SJSA1 (cell line): ENCODE data around the gene MPI. TPM values are rescaled to one million over a fixed set of nuclear protein-coding genes. Genes with fewer than 3 reads are reported as not detected.
"Not testable (repeated sequence)": the region's sequence is repeated elsewhere in the genome, so short reads cannot be mapped to it uniquely, and the experiment has no call there.

Experiments used
- DNase-seq, 2 experiments: peaks; one replicate each; pipeline ENCODE4 v3.0.0-alpha.2; 2015 to 2020; ENCODE audit warnings: low spot score in 2 of 2, low read depth in 1 of 2
- H3K27ac ChIP-seq: fragments of 250-450 bp; sonication (Bioruptor Pico); 2 replicates; pipeline ENCODE4 v1.5.1; 2020; ENCODE audit warnings: mild to moderate bottlenecking, moderate library complexity
- H3K27me3 ChIP-seq: fragments of 250-450 bp; sonication (Bioruptor Pico); replicated peaks from 2 replicates; pipeline ENCODE4 v1.5.1; 2020; ENCODE audit warnings: mild to moderate bottlenecking, moderate library complexity
- H3K36me3 ChIP-seq: fragments of 250-450 bp; sonication (Bioruptor Pico); 2 replicates; pipeline ENCODE4 v1.5.1; 2020; ENCODE audit warnings: mild to moderate bottlenecking
- H3K4me1 ChIP-seq: fragments of 250-450 bp; sonication (Bioruptor Pico); replicated peaks from 2 replicates; pipeline ENCODE4 v1.6.1; 2021; ENCODE audit warnings: mild to moderate bottlenecking
- H3K4me3 ChIP-seq: fragments of 250-450 bp; sonication (Bioruptor Pico); 2 replicates; pipeline ENCODE4 v1.5.1; 2020; ENCODE audit warnings: mild to moderate bottlenecking
- H3K9me3 ChIP-seq: fragments of 250-450 bp; sonication (Bioruptor Pico); replicated peaks from 2 replicates; pipeline ENCODE4 v1.5.1; 2020; ENCODE audit warnings: mild to moderate bottlenecking
- total RNA-seq: library from RNA; depleted of rRNA; stranded (reverse); fragments of >200 nt; shearing (Covaris generic); gene quantifications from 2 replicates; pipeline ENCODE4 v1.2.3, GENCODE V29; 2014

MPI gene
- total RNA-seq, 1 experiment from 2014 or later: 27.7 TPM

DNA sequence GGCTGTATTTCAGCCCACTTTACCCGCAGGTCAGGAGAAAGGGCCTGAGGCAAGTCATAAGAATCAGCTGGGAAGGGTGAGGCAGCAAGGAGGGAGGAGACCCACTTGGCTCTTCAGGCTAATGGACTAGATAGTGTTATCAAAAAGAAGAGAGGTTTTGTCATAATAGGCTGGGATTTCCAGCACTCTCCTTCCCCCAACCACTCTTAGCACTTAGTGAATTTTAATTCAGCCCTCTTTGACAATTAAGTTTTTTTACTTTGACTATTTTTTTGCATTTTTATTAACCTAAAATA lies 771 bp downstream of the MPI start:
- no peaks in the 10 kb centered on the region for H3K9me3 ChIP-seq

GRCh38 chr15:74891469-74891868 lies 1.6 kb downstream of the MPI start:
- Histone ChIP-seq H3K27ac (no peak overlapping the region), H3K9me3 (no peaks in the 10 kb centered on the region), H3K4me3 (no peak overlapping the region), H3K27me3 (no peaks in the 10 kb centered on the region), H3K36me3 (peaks cover 35% of the 10 kb centered on the region), H3K4me1 (peaks cover 13% of the 10 kb centered on the region)
- no peak for DNase-seq

More for the DNA sequence above, 771 bp downstream of the MPI start:
- no peaks in the 10 kb centered on the region for H3K27me3 ChIP-seq
- H3K4me1 ChIP-seq: peaks cover 13% of the 10 kb centered on the region
- peaks cover 32% of the 10 kb centered on the region for H3K36me3 ChIP-seq
- DNase-seq: no peak
- H3K4me3 ChIP-seq: peak overlapping the region; percentile 63
- H3K27ac ChIP-seq: no peak overlapping the region

DNA sequence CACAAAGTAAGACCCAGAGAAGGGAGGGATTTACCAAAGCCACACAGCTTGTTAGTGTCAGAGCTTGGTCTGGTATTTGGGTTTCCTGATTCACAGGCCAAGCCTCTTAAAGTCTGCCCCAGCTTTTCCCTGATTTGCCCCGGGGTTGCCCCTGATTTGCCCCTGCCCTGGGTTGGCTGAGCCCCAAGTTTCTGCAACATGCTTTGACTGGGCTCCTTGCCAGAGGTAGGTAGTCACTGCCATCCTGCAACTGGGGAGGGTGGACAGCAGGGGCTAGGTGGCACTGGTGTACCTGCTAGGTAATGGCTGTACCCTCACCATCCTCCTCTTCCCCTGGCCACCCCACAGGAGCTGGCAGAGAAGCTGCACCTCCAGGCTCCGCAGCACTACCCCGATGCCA lies 2.5 kb downstream of the MPI start:
- no peak for DNase-seq
- Histone ChIP-seq H3K4me1 (peaks cover 13% of the 10 kb centered on the region), H3K27me3 (no peaks in the 10 kb centered on the region), H3K9me3 (no peaks in the 10 kb centered on the region), H3K4me3 (no peak overlapping the region), H3K27ac (no peak overlapping the region), H3K36me3 (peaks cover 41% of the 10 kb centered on the region)

DNA sequence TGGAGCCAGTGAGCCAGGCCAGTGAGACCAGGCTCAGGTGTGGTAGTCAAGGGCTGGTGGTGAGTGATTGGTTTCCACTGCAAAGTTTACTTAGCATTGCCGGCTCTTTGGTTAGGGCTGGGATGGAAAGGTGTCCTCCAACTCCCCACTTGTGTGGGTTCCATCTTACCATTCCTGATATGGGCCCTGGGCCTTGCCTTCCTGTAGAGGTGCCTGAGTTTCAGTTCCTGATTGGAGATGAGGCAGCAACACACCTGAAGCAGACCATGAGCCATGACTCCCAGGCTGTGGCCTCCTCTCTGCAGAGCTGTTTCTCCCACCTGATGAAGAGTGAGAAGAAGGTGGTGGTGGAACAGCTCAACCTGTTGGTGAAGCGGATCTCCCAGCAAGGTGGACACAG lies 3.1 kb downstream of the MPI start:
- no peak for DNase-seq
- Histone ChIP-seq H3K36me3 (peaks cover 44% of the 10 kb centered on the region), H3K4me1 (peaks cover 13% of the 10 kb centered on the region), H3K4me3 (no peak overlapping the region), H3K27ac (no peak overlapping the region), H3K9me3 (no peaks in the 10 kb centered on the region), H3K27me3 (no peaks in the 10 kb centered on the region)

- no peaks in the 10 kb centered on the region for H3K27me3 ChIP-seq
- H3K4me3 ChIP-seq: no peak overlapping the region
- H3K9me3 ChIP-seq: no peaks in the 10 kb centered on the region
- no peak overlapping the region for H3K27ac ChIP-seq
- no peak for DNase-seq
- peaks cover 13% of the 10 kb centered on the region for H3K4me1 ChIP-seq
- peaks cover 46% of the 10 kb centered on the region for H3K36me3 ChIP-seq
These were observed 3.8 kb downstream of the MPI start for GRCh38 chr15:74893627-74894026.

DNA sequence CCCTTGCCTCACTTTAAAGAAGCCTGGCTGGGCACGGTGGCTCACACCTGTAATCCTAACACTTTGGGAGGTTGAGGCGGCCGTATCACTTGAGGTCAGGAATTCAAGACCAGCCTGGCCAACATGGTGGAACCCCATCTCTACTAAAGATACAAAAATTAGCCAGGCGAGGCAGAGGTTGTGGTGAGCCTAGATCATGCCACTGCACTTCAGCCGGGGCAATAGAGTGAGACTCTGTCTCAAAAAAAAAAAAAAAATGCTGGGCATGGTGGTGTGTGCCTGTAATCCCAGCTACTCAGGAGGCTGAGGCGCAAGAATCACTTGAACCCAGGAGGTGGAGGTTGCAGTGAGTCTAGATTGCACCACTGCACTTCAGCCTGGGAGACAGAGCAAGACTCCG lies 4.5 kb downstream of the MPI start:
- H3K27ac ChIP-seq, H3K27me3 ChIP-seq, H3K9me3 ChIP-seq, DNase-seq, H3K4me3 ChIP-seq: not testable (repeated sequence)
- Histone ChIP-seq H3K36me3 (peaks cover 50% of the 10 kb centered on the region), H3K4me1 (peaks cover 12% of the 10 kb centered on the region)

GRCh38 chr15:74895830-74896229 lies 6.0 kb downstream of the MPI start:
- H3K36me3 ChIP-seq: peaks cover 53% of the 10 kb centered on the region
- H3K4me3 ChIP-seq: no peak overlapping the region
- DNase-seq: no peak
- no peak overlapping the region for H3K27ac ChIP-seq
- peaks cover 2% of the 10 kb centered on the region; the same call in 1 of the 2 replicates for H3K4me1 ChIP-seq
- no peaks in the 10 kb centered on the region for H3K9me3 ChIP-seq
- no peaks in the 10 kb centered on the region for H3K27me3 ChIP-seq

GRCh38 chr15:74896316-74896715 lies 6.5 kb downstream of the MPI start:
- H3K27me3 ChIP-seq: no peaks in the 10 kb centered on the region
- no peak overlapping the region for H3K27ac ChIP-seq
- DNase-seq: no peak
- H3K4me1 ChIP-seq: no peaks in the 10 kb centered on the region
- no peaks in the 10 kb centered on the region for H3K9me3 ChIP-seq
- H3K4me3 ChIP-seq: no peak overlapping the region
- peaks cover 53% of the 10 kb centered on the region for H3K36me3 ChIP-seq

DNA sequence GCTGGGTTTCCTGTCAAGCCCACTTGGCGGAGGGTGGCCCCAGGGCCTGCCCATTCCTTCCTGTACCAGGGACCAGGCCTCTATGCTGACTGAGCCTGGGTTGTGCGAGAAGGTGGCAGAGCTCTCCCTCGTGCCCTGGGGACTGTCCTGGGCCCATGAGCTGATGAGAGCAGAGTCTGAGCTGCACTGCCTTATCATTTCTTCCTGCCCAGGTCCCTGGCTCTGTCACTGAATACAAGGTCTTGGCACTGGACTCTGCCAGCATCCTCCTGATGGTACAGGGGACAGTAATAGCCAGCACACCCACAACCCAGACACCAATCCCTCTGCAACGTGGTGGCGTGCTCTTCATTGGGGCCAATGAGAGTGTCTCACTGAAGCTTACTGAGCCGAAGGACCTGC lies 7.5 kb downstream of the MPI start:
- Histone ChIP-seq H3K27me3 (no peaks in the 10 kb centered on the region), H3K36me3 (peaks cover 55% of the 10 kb centered on the region), H3K27ac (no peak overlapping the region), H3K4me3 (no peak overlapping the region), H3K9me3 (no peaks in the 10 kb centered on the region), H3K4me1 (no peaks in the 10 kb centered on the region)
- DNase-seq: no peak

DNA sequence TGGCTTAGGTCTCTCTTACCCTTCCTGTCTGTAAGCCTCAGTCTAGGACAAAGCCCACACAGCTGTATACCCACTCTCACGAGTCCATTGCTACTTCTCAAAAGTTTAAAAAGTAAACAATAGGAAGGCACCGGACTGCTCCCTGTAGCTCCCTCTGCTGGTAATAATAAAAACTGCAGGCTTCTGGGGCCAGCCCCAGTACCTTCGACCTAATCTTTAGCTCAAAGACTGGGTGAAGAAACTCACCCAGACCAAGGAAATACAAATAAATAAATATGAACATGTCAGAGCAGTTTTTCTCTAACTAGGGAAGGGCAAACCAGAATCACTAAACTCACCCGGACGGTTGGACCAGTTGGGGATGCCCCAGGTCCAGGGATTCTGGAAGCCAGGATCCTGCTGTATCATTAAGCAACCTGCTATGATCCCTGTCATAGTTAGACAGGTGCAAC lies 11.8 kb downstream of the MPI start:
- Histone ChIP-seq H3K4me3 (no peak overlapping the region), H3K27ac (no peak overlapping the region), H3K9me3 (no peaks in the 10 kb centered on the region), H3K4me1 (peaks cover 7% of the 10 kb centered on the region; the same call in 1 of the 2 replicates), H3K36me3 (peaks cover 67% of the 10 kb centered on the region), H3K27me3 (no peaks in the 10 kb centered on the region)
- DNase-seq: peak; percentile 58 to 60

GRCh38 chr15:74902295-74903075 lies 12.6 kb downstream of the MPI start:
- no peak for DNase-seq
- H3K4me3 ChIP-seq: no peak overlapping the region
- H3K36me3 ChIP-seq: peaks cover 61% of the 10 kb centered on the region
- no peaks in the 10 kb centered on the region for H3K27me3 ChIP-seq
- H3K9me3 ChIP-seq: no peaks in the 10 kb centered on the region
- H3K4me1 ChIP-seq: peaks cover 14% of the 10 kb centered on the region
- H3K27ac ChIP-seq: no peak overlapping the region

- Histone ChIP-seq H3K4me1 (peaks cover 14% of the 10 kb centered on the region), H3K27ac (no peak overlapping the region), H3K9me3 (no peaks in the 10 kb centered on the region), H3K27me3 (no peaks in the 10 kb centered on the region), H3K4me3 (no peak overlapping the region), H3K36me3 (peaks cover 57% of the 10 kb centered on the region)
- DNase-seq: no peak
These were observed 13.8 kb downstream of the MPI start for GRCh38 chr15:74903676-74904075.

DNA sequence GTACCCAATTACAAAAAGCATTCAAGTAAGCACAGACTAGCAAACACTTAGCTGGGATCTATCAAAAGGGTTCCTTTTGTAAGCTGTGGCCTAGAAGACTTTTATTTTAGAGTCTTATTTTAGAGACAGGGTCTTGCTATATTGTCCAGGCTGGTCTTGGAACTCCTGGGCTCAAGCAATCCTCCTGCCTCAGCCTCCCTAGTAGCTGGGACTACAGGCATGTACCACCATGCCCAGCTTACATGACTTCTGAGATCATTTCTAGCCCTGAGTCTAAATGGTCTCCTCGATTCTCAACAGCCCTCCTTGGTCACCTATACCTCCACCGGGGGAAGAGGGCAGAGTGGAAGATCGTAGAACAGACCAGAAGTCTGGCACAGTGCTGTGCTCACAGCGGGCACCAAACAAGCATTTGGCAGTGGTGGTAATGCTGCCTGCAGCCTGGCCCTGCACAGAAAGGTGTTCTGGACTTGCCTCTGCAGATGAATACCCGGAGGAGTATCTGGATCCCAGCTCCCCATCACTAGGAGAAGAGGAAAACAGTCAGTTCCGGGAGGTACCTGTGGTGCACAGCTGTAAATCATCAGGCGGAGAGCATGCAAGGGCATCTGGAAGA lies 14.5 kb downstream of the MPI start:
- H3K4me3 ChIP-seq: no peak overlapping the region
- peaks cover 54% of the 10 kb centered on the region for H3K36me3 ChIP-seq
- no peak for DNase-seq
- peaks cover 14% of the 10 kb centered on the region for H3K4me1 ChIP-seq
- H3K9me3 ChIP-seq: no peaks in the 10 kb centered on the region
- no peak overlapping the region for H3K27ac ChIP-seq
- H3K27me3 ChIP-seq: no peaks in the 10 kb centered on the region

GRCh38 chr15:74906067-74906449 lies 16.2 kb downstream of the MPI start:
- Histone ChIP-seq H3K4me1 (peaks cover 14% of the 10 kb centered on the region), H3K4me3 (peak overlapping the region; percentile 79), H3K36me3 (peaks cover 40% of the 10 kb centered on the region), H3K9me3 (no peaks in the 10 kb centered on the region), H3K27ac (peak overlapping the region; percentile 37), H3K27me3 (no peaks in the 10 kb centered on the region)
- no peak for DNase-seq
